GM23248 (cell line): ENCODE results near the gene MAP2. TPM values are rescaled to one million over a fixed set of nuclear protein-coding genes. Genes with fewer than 3 reads are reported as not detected.

Experiments used
- DNase-seq: peaks from one replicate; pipeline ENCODE4 v3.0.0-alpha.2; 2015
- H2AFZ ChIP-seq: fragments of 200-600 bp; sonication (generic); 2 replicates; pipeline ENCODE4 v1.6.1; 2016; ENCODE audit warnings: antibody characterized with exemption
- H3F3A ChIP-seq: fragments of 200-600 bp; sonication (generic); 2 replicates; pipeline ENCODE4 v1.6.1; 2016; ENCODE audit warnings: mild to moderate bottlenecking, antibody characterized with exemption, mixed run types; ENCODE audit not compliant: insufficient read depth
- H3K27ac ChIP-seq: fragments of 200-600 bp; sonication (generic); 2 replicates; pipeline ENCODE4 v1.5.1; 2016; ENCODE audit warnings: mild to moderate bottlenecking
- H3K27me3 ChIP-seq: fragments of 200-600 bp; sonication (generic); replicated peaks from 2 replicates; pipeline ENCODE4 v1.6.1; 2016; ENCODE audit warnings: mild to moderate bottlenecking; ENCODE audit not compliant: insufficient read depth
- H3K36me3 ChIP-seq: fragments of 200-600 bp; sonication (generic); 2 replicates; pipeline ENCODE4 v1.6.1; 2016; ENCODE audit warnings: low read depth, mild to moderate bottlenecking
- H3K4me1 ChIP-seq: fragments of 200-600 bp; sonication (generic); 2 replicates; pipeline ENCODE4 v1.6.1; 2016; ENCODE audit warnings: mild to moderate bottlenecking; ENCODE audit not compliant: insufficient read depth
- H3K4me2 ChIP-seq: fragments of 200-600 bp; sonication (generic); one replicate; pipeline ENCODE4 v1.6.1; 2016; ENCODE audit warnings: mild to moderate bottlenecking; ENCODE audit not compliant: unreplicated experiment
- H3K4me3 ChIP-seq: fragments of 200-600 bp; sonication (generic); 2 replicates; pipeline ENCODE4 v1.5.1; 2016; ENCODE audit warnings: mild to moderate bottlenecking
- H3K79me2 ChIP-seq: fragments of 200-600 bp; sonication (generic); 2 replicates; pipeline ENCODE4 v1.6.1; 2016; ENCODE audit warnings: mild to moderate bottlenecking; ENCODE audit not compliant: insufficient read depth
- H3K9ac ChIP-seq: fragments of 200-600 bp; sonication (generic); 2 replicates; pipeline ENCODE4 v1.6.1; 2016; ENCODE audit warnings: mild to moderate bottlenecking
- H3K9me2 ChIP-seq: fragments of 200-600 bp; sonication (generic); 2 replicates; pipeline ENCODE4 v1.6.1; 2016; ENCODE audit warnings: mixed run types, mild to moderate bottlenecking, moderate library complexity; ENCODE audit not compliant: insufficient read depth
- H3K9me3 ChIP-seq: fragments of 200-600 bp; sonication (generic); one replicate; pipeline ENCODE4 v1.6.1; 2017; ENCODE audit warnings: low read depth
- H4K20me1 ChIP-seq: fragments of 200-600 bp; sonication (generic); 2 replicates; pipeline ENCODE4 v1.6.0; 2016; ENCODE audit not compliant: insufficient read depth
- EZH2 ChIP-seq: fragments of 200-600 bp; sonication (generic); IDR thresholded peaks from 2 replicates; pipeline ENCODE4 v1.6.1; 2018; ENCODE audit warnings: antibody characterized with exemption, mild to moderate bottlenecking; ENCODE audit not compliant: insufficient read depth, poor library complexity, severe bottlenecking
- EZH2phosphoT487 ChIP-seq: fragments of 200-600 bp; sonication (generic); IDR thresholded peaks from 2 replicates; pipeline ENCODE4 v1.6.1; 2018; ENCODE audit warnings: antibody characterized with exemption, moderate library complexity, mild to moderate bottlenecking, low read depth; ENCODE audit not compliant: insufficient read depth
- WGBS, 2 experiments: methylation state at CpG; one replicate each; pipeline ENCODE4 v1.1.6; 2015 to 2017; ENCODE audit warnings: low lambda C conversion rate in 2 of 2, low coverage in 1 of 2; ENCODE audit errors: missing lambda C conversion rate in 2 of 2; 5-methylcytosine and 5-hydroxymethylcytosine counted together
- in situ Hi-C: fragments of 300-500 bp; cut with MboI; formaldehyde crosslinking; loops from 2 replicates; pipeline ENCODE4 v1.15.0; 2020
- polyA plus RNA-seq: library from polyadenylated mRNA; unstranded; fragments of >200 nt; fragmentation: Nextera tagmentation; extraction: Ambion mirVana; gene quantifications from 2 replicates; pipeline ENCODE4 v1.2.1, GENCODE V29; 2016
- total RNA-seq: library from RNA; depleted of rRNA; stranded (reverse); fragments of >200 nt; shearing (Covaris generic); gene quantifications from 2 replicates; pipeline ENCODE4 v1.2.3, GENCODE V29; 2014

The MAP2 gene
- total and polyA plus RNA-seq, 2 experiments from 2014 or later = 1.1 to 7.6 TPM

- Histone ChIP-seq H3K4me1 (no peaks in the 10 kb centered on the region), H3K9me3 (no peaks in the 10 kb centered on the region), H3K27ac (no peak overlapping the region), H3K79me2 (no peaks in the 10 kb centered on the region), H3K4me3 (no peak overlapping the region), H3K9me2 (no peaks in the 10 kb centered on the region), H4K20me1 (no peaks in the 10 kb centered on the region), H3K4me2 (no peak overlapping the region), H3F3A (no peaks in the 10 kb centered on the region), H2AFZ (no peak overlapping the region), H3K9ac (no peak overlapping the region), H3K36me3 (no peaks in the 10 kb centered on the region), H3K27me3 (no peaks in the 10 kb centered on the region)
- in situ Hi-C loops = no loop called here
- TF ChIP-seq EZH2phosphoT487 = no peak
- TF ChIP-seq EZH2 = no peak
- DNase-seq = no peak
- WGBS, 2 experiments = 50 to 71% methylated on average over 2 of the region's 3 CpGs
Observed at GRCh38 chr2:209578394-209579001, 154.7 kb downstream of the MAP2 start.

GRCh38 chr2:209579230-209579749, 155.4 kb downstream of the MAP2 start:
- peak overlapping the region; percentile 53 for H3K9ac ChIP-seq
- TF ChIP-seq EZH2phosphoT487 (no peak), EZH2 (no peak)
- DNase-seq = peak; percentile 50
- no peaks in the 10 kb centered on the region for H4K20me1 ChIP-seq
- H3F3A ChIP-seq = no peaks in the 10 kb centered on the region
- 2 to 3% methylated on average over 17 of the region's 17 CpGs for WGBS, 2 experiments
- H3K9me2 ChIP-seq = no peaks in the 10 kb centered on the region
- no peaks in the 10 kb centered on the region for H3K27me3 ChIP-seq
- H3K36me3 ChIP-seq = no peaks in the 10 kb centered on the region
- peak overlapping the region; percentile 93 for H3K4me2 ChIP-seq
- in situ Hi-C loops = no loop called here
- H3K27ac ChIP-seq = no peak overlapping the region
- H2AFZ ChIP-seq = peak overlapping the region; percentile 88
- no peaks in the 10 kb centered on the region for H3K9me3 ChIP-seq
- H3K4me3 ChIP-seq = peak overlapping the region; percentile 75
- H3K4me1 ChIP-seq = no peaks in the 10 kb centered on the region
- H3K79me2 ChIP-seq = no peaks in the 10 kb centered on the region

DNA sequence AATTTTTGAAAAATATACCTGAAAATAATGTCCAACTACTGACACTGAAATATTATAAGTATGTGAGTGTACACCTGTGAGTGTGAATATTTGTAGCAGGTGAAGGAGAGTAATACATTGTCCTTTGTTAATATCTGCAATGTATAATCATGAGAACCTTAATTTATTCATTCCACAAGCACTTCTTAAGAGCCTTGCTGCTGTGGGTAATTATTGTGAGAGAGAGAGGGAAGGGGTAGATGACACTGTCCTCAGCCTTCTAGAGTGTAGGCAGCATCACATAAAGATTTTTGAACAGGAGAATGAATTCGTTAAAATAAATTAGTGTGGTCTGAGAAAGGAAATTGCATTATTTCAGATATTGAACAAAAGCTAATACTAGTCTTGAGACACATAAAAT, 157.2 kb downstream of the MAP2 start:
- Histone ChIP-seq H3K27me3 (no peaks in the 10 kb centered on the region), H4K20me1 (no peaks in the 10 kb centered on the region), H3K4me1 (no peaks in the 10 kb centered on the region), H3K36me3 (no peaks in the 10 kb centered on the region), H3K9me3 (no peaks in the 10 kb centered on the region), H3K9ac (no peak overlapping the region), H3K9me2 (no peaks in the 10 kb centered on the region), H3K4me3 (no peak overlapping the region), H3K79me2 (no peaks in the 10 kb centered on the region), H3K4me2 (no peak overlapping the region), H3F3A (no peaks in the 10 kb centered on the region), H2AFZ (no peak overlapping the region), H3K27ac (no peak overlapping the region)
- in situ Hi-C loops = no loop called here
- WGBS, 2 experiments = 90 to 92% methylated on average over 1 of the region's 1 CpG
- TF ChIP-seq EZH2 = no peak
- no peak for TF ChIP-seq EZH2phosphoT487
- DNase-seq = no peak

DNA sequence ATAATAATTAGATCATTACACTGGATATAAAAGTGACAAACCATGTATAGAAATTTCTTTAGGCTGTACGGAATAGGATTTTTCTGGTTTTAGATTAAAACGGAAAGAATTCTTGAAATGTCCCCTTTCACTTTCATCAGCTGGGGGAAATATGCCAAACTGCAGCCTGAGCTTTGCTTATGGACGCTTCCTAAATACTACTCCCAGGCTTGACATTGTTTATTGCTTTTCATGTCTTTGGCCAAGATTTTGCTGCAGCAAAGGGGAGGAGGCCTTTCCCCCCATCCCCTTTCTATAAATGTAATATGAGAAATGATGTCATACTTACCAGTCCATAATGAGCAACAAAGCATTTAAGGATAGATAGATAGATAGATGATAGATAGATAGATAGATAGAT, 158.4 kb downstream of the MAP2 start:
- Histone ChIP-seq H3K79me2 (no peaks in the 10 kb centered on the region), H4K20me1 (no peaks in the 10 kb centered on the region), H3K36me3 (no peaks in the 10 kb centered on the region), H3K9me3 (no peaks in the 10 kb centered on the region), H2AFZ (no peak overlapping the region), H3K4me3 (no peak overlapping the region), H3K27me3 (no peaks in the 10 kb centered on the region), H3K4me2 (no peak overlapping the region), H3K27ac (no peak overlapping the region), H3K4me1 (no peaks in the 10 kb centered on the region), H3F3A (no peaks in the 10 kb centered on the region), H3K9ac (no peak overlapping the region), H3K9me2 (no peaks in the 10 kb centered on the region)
- DNase-seq = no peak
- in situ Hi-C loops = no loop called here
- 81 to 87% methylated on average over 3 of the region's 3 CpGs for WGBS, 2 experiments
- TF ChIP-seq EZH2 = no peak
- no peak for TF ChIP-seq EZH2phosphoT487
